Skeletal muscle tissue (tissue), 4 donors: Measurements from ENCODE around the gene C7. TPM values are rescaled to one million over a fixed set of nuclear protein-coding genes. Genes with fewer than 3 reads are reported as not detected.

ENCODE experiments used
- H3K27ac ChIP-seq: one replicate; pipeline ENCODE4 v1.7.0; 2013; ENCODE audit warnings: mild to moderate bottlenecking, low read depth, low read length, inconsistent platforms
- H3K27me3 ChIP-seq, 3 donors: one replicate each; pipeline ENCODE4 v1.7.0; 2013; ENCODE audit warnings: low read length in 3 of 3; ENCODE audit not compliant: control insufficient read depth in 3 of 3, insufficient read depth in 3 of 3
- H3K36me3 ChIP-seq, 3 donors: one replicate each; pipeline ENCODE4 v1.7.0; 2013; ENCODE audit warnings: low read length in 3 of 3; ENCODE audit not compliant: control insufficient read depth in 3 of 3, insufficient read depth in 3 of 3
- H3K4me1 ChIP-seq, 3 donors: one replicate each; pipeline ENCODE4 v1.7.0; 2013; ENCODE audit warnings: low read length in 3 of 3, mild to moderate bottlenecking in 3 of 3; ENCODE audit not compliant: control insufficient read depth in 3 of 3, insufficient read depth in 3 of 3
- H3K4me3 ChIP-seq, 3 donors: one replicate each; pipeline ENCODE4 v1.7.0; 2013; ENCODE audit warnings: low read length in 3 of 3
- H3K9ac ChIP-seq, 3 donors: one replicate each; pipeline ENCODE4 v1.7.0; 2013; ENCODE audit warnings: low read length in 3 of 3, mild to moderate bottlenecking in 3 of 3, moderate library complexity in 2 of 3, low read depth in 1 of 3
- H3K9me3 ChIP-seq, 3 donors: one replicate each; pipeline ENCODE4 v1.7.0; 2013; ENCODE audit warnings: low read length in 3 of 3; ENCODE audit not compliant: control insufficient read depth in 3 of 3
- total RNA-seq: library from RNA; depleted of rRNA; stranded (reverse); fragments of >200 nt; gene quantifications from one replicate; pipeline ENCODE4 v1.2.3, GENCODE V29; 2014
- donor health status: Osteomylitis.

C7 gene
- total RNA-seq, 1 donor from 2014 or later = 15.1 TPM

DNA sequence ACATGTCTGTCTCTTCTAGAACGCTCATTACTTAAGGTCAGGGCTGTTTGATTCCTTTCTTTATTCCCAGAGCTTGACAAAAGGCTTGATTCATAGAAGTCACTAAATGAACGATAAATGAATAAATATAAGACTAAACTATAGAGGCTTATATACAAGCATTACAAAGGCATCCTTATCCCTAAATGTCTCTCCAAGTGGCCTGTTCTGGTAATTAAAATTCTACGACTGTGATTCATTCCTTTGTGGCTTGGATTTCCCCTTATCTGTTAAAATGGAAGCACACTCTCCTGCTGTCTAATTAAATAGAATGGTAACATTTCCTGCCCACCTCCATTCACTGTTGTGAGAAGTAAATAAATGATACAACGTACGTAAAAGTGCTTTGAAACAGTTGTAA, 49.5 kb downstream of the C7 start:
- Histone ChIP-seq H3K27ac (no peak overlapping the region), H3K36me3 (no peaks in the 10 kb centered on the region), H3K9ac (no peak overlapping the region), H3K4me1 (no peaks in the 10 kb centered on the region), H3K4me3 (no peak overlapping the region), H3K27me3 (no peaks in the 10 kb centered on the region), H3K9me3 (peaks cover 0 to 9% (median 0%) of the 10 kb centered on the region in 3 donors)

DNA sequence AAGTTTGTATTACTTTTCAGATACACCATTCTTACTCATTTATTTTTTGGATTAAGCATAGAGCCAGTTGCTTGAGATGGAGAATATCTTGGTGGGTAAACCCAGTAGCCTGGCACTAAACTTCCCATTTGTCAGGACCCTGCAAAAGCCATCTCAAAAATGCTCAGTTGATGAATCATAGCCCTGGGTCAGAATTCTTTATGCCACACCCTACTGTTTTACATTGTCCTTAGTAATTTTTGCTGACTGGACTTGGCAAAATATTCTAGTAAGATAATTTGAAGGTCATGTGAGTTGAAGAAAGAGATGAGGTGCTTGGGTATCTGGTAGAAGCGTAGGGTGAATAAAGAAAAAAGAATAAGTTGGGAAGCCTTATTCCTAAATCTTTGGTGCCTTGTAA, 50.7 kb downstream of the C7 start:
- no peaks in the 10 kb centered on the region for H3K27me3 ChIP-seq
- no peak overlapping the region for H3K9ac ChIP-seq
- no peaks in the 10 kb centered on the region for H3K4me1 ChIP-seq
- peaks cover 0 to 9% (median 0%) of the 10 kb centered on the region in 3 donors for H3K9me3 ChIP-seq
- H3K4me3 ChIP-seq = no peak overlapping the region
- no peak overlapping the region for H3K27ac ChIP-seq
- H3K36me3 ChIP-seq = no peaks in the 10 kb centered on the region

DNA sequence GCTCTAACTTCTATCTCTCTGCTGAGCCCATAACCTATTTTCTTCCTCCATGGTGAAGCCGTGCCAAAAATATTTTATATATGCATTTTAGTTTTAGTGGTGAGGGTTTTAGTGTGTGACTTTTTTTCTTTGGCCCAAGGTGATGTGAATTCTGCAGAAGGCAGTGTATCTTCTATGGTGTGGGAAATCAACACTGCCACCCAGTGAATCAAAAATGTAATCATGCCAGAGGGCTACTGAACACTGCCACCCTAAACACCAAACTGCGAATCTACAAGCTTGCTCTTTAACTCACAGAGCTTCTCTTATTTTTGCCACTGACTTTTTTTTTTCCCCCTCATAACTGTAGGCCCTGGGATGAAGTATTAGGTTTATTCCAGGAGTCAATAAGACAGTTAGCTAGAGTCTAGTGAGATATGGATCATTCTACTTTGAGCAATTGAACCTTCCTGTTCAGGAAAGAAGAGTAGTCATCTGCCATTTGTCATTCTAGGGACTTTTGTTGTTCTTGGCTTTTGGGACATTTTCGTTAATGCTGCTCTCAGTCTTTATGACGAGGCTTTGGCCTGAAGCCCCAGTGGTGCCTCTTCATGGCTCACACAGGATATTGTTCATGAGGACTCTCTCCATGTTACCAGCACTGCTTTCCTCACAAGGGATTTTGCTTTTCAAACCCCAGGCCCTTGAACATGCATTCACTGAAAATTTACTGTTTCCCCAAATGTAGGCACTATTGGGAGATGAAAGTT, 53.1 kb downstream of the C7 start:
- H3K27ac ChIP-seq = no peak overlapping the region
- no peaks in the 10 kb centered on the region for H3K27me3 ChIP-seq
- peaks cover 0 to 9% (median 0%) of the 10 kb centered on the region in 3 donors for H3K9me3 ChIP-seq
- H3K9ac ChIP-seq = no peak overlapping the region
- no peaks in the 10 kb centered on the region for H3K4me1 ChIP-seq
- H3K36me3 ChIP-seq = no peaks in the 10 kb centered on the region
- H3K4me3 ChIP-seq = no peak overlapping the region

DNA sequence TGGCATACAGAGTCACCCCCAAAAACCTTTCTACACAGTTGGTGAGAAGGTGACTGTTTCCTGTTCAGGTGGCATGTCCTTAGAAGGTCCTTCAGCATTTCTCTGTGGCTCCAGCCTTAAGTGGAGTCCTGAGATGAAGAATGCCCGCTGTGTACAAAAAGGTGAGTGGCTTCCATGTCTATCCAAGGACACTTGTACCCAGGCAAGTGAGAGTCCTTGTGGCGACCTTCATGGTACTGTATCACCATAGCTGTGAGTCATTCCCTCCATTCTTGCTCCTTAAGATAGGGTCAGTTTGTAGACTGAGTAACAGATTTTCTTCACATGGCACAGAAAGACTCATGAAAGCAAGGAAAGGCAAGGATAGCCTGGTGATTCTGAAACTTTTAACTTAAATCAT, 63.1 kb downstream of the C7 start:
- H3K27ac ChIP-seq = no peak overlapping the region
- H3K36me3 ChIP-seq = no peaks in the 10 kb centered on the region
- no peaks in the 10 kb centered on the region for H3K9me3 ChIP-seq
- H3K4me1 ChIP-seq = no peaks in the 10 kb centered on the region
- no peak overlapping the region for H3K9ac ChIP-seq
- no peaks in the 10 kb centered on the region for H3K27me3 ChIP-seq
- no peak overlapping the region for H3K4me3 ChIP-seq

DNA sequence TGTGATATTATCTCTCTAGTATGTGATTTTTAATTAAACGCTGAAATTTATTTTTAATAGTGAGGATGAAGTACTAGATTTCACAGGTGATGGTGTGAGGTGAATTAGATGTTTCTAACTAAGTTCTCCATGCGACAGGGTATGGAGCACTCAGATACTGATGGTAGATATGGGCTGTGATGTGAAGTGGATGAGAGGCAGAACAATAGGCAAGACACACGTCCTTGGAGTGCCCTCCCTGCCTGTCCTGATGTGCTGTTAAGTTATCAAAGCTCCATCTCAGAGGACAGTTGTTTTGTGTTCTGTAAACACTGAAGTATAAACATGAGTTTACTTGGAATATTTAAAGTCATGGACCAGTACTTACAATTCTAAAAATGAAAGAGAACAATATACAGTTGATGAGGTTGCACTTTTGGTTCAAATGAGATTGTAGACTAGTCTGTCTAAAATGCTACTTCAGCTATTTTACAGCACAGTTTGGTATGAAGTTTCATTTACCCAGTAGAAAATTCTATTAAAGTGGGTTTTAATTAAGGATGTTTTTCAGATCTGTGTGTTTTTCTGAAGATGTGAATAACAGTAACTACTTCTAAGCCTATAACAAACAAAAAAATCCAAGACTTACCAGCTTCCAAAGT, 64.2 kb downstream of the C7 start:
- no peak overlapping the region for H3K4me3 ChIP-seq

DNA sequence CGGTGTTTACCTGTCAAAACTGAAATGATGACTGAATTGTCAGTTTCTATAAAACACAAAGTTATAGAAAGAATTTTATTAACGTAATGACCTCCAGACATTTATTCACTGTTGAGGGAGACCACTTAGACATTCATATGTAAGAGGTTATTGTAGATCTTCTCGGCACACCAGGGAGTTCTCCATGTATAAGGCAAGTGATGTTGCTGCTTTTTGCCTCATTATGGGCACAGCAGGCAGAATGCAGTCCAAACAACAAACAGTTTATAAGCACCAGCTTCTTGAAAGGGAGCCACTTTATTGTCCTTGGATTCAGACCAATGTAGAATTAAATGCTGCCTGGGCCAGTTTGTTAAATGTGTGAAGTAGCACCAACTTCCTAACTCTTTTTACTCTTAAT, 66.7 kb downstream of the C7 start:
- H3K27ac ChIP-seq = no peak overlapping the region
- no peaks in the 10 kb centered on the region for H3K36me3 ChIP-seq
- H3K4me3 ChIP-seq = no peak overlapping the region
- H3K27me3 ChIP-seq = no peaks in the 10 kb centered on the region
- no peak overlapping the region for H3K9ac ChIP-seq
- H3K9me3 ChIP-seq = no peaks in the 10 kb centered on the region
- no peaks in the 10 kb centered on the region for H3K4me1 ChIP-seq

More for the DNA sequence above, 64.2 kb downstream of the C7 start:
- H3K27me3 ChIP-seq = no peaks in the 10 kb centered on the region
- H3K4me1 ChIP-seq = no peaks in the 10 kb centered on the region
- H3K27ac ChIP-seq = no peak overlapping the region
- H3K9me3 ChIP-seq = no peaks in the 10 kb centered on the region
- H3K9ac ChIP-seq = no peak overlapping the region
- no peaks in the 10 kb centered on the region for H3K36me3 ChIP-seq

DNA sequence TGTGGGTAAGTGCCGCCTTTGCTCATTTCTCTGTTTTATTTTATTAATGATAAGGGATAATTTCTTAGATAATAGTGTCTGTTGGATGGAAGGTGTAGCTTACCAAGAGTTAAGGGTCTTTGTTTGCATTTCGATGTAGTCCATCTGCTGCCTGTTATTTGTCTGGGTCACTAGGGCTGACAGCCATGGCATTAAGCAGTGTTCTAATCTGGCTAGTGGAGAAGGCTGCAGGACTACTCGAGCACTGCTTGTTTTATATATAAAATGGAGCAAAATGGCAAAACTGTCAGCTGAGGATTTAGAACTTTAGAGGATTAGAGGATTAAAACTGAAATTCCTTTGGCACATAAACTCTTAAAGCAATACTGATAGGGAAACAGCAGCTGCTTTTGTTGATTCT, 67.5 kb downstream of the C7 start:
- H3K36me3 ChIP-seq = no peaks in the 10 kb centered on the region
- H3K9ac ChIP-seq = no peak overlapping the region
- H3K27me3 ChIP-seq = no peaks in the 10 kb centered on the region
- no peaks in the 10 kb centered on the region for H3K4me1 ChIP-seq
- H3K27ac ChIP-seq = no peak overlapping the region
- H3K4me3 ChIP-seq = no peak overlapping the region
- no peaks in the 10 kb centered on the region for H3K9me3 ChIP-seq

DNA sequence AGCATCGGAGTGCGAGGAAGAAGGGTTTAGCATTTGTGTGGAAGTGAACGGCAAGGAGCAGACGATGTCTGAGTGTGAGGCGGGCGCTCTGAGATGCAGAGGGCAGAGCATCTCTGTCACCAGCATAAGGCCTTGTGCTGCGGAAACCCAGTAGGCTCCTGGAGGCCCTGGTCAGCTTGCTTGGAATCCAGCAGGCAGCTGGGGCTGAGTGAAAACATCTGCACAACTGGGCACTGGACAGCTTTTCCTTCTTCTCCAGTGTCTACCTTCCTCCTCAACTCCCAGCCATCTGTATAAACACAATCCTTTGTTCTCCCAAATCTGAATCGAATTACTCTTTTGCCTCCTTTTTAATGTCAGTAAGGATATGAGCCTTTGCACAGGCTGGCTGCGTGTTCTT, 72.1 kb downstream of the C7 start:
- Histone ChIP-seq H3K27ac (no peak overlapping the region), H3K27me3 (no peaks in the 10 kb centered on the region), H3K4me1 (no peaks in the 10 kb centered on the region), H3K9me3 (no peaks in the 10 kb centered on the region), H3K9ac (no peak overlapping the region), H3K4me3 (no peak overlapping the region), H3K36me3 (no peaks in the 10 kb centered on the region)

DNA sequence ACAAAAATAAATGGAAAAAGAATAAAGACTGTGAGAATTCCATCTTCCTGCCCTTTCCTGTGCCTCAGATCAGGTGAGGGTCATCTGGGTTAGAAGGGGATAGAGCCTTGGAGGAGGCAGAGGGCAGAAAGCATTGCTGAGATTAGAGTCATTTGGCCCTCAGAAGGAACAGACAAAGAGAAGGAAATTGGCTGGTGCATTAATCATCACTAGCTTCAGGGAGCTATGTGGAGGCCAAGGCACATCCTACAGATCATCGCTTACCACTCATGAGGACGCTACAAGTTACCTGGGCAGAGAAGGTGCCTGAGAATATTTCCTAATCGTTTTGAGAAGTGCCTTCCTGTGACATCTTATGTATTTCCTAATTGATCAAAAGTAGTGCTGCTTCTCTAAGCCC, 74.5 kb downstream of the C7 start:
- H3K4me3 ChIP-seq = no peak overlapping the region
- H3K27ac ChIP-seq = no peak overlapping the region
- H3K9me3 ChIP-seq = no peaks in the 10 kb centered on the region
- H3K36me3 ChIP-seq = no peaks in the 10 kb centered on the region
- no peaks in the 10 kb centered on the region for H3K27me3 ChIP-seq
- no peaks in the 10 kb centered on the region for H3K4me1 ChIP-seq
- H3K9ac ChIP-seq = no peak overlapping the region

DNA sequence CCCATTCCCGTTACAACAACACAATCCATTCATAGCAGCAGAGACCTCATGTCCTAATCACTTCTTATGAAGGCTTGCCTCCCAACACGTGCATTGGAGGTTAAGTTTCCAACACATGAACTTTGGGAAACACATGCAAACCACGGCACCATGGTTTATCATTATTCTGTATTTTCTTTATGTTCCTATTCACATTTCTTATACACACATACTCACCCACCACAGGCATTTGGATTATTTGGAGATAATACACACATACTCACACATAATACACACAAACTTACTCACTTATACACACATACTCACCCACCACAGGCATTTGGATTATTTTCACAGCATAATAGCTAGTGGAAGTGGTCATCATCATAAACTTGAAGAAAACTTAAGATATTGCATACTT, 75.6 kb downstream of the C7 start:
- Histone ChIP-seq H3K9ac (no peak overlapping the region), H3K27me3 (no peaks in the 10 kb centered on the region), H3K4me3 (no peak overlapping the region), H3K4me1 (no peaks in the 10 kb centered on the region), H3K9me3 (no peaks in the 10 kb centered on the region), H3K36me3 (no peaks in the 10 kb centered on the region), H3K27ac (no peak overlapping the region)
